Neural progenitor cell (in vitro differentiated cells): ENCODE results near the gene KIFBP.

Source experiments
- EZH2 ChIP-seq: fragments of 200-600 bp; sonication (generic); IDR thresholded peaks from 2 replicates; pipeline ENCODE4 v1.6.1; 2017; ENCODE audit warnings: antibody characterized with exemption, mild to moderate bottlenecking, moderate library complexity
- EZH2phosphoT487 ChIP-seq: fragments of 200-600 bp; sonication (generic); IDR thresholded peaks from 2 replicates; pipeline ENCODE4 v1.6.1; 2017; ENCODE audit warnings: antibody characterized with exemption
- TF ChIP-seq, protein P1 (sequence below): fragments of 200-600 bp; sonication (generic); IDR thresholded peaks from 2 replicates; pipeline ENCODE4 v1.5.1; 2017; ENCODE audit warnings: antibody characterized with exemption, mild to moderate bottlenecking

DNA sequence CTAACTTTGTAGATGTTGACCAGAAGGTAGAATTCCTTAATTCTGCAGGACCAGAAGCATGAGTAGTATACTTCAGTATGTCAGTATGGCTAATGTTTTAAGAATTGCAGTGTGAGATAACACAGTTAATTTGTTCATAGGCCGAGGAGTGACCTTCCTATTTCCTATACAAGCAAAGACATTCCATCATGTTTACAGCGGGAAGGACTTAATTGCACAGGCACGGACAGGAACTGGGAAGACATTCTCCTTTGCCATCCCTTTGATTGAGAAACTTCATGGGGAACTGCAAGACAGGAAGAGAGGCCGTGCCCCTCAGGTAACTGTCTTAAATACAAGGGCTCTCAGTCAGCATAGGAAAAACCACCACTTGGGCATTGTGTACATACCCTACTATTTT, 25.5 kb upstream of the KIFBP start:
- no peak for TF ChIP-seq EZH2
- TF ChIP-seq, protein P1, sequence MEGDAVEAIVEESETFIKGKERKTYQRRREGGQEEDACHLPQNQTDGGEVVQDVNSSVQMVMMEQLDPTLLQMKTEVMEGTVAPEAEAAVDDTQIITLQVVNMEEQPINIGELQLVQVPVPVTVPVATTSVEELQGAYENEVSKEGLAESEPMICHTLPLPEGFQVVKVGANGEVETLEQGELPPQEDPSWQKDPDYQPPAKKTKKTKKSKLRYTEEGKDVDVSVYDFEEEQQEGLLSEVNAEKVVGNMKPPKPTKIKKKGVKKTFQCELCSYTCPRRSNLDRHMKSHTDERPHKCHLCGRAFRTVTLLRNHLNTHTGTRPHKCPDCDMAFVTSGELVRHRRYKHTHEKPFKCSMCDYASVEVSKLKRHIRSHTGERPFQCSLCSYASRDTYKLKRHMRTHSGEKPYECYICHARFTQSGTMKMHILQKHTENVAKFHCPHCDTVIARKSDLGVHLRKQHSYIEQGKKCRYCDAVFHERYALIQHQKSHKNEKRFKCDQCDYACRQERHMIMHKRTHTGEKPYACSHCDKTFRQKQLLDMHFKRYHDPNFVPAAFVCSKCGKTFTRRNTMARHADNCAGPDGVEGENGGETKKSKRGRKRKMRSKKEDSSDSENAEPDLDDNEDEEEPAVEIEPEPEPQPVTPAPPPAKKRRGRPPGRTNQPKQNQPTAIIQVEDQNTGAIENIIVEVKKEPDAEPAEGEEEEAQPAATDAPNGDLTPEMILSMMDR = no peak
- no peak for TF ChIP-seq EZH2phosphoT487
